Astrocyte of the spinal cord (primary cell): ENCODE measurements around the gene SH3BGRL.

ENCODE experiments used
- DNase-seq: peaks from one replicate; pipeline ENCODE4 v3.0.0; 2011; ENCODE audit warnings: low read depth, low spot score
- H3K4me3 ChIP-seq: 2 replicates; pipeline ENCODE4 v1.5.1; 2011; ENCODE audit warnings: low read depth, mild to moderate bottlenecking, low read length, moderate library complexity
- CTCF ChIP-seq: IDR thresholded peaks from 2 replicates; pipeline ENCODE4 v1.5.1; 2012; ENCODE audit warnings: low read depth, mild to moderate bottlenecking, low read length, inconsistent platforms
- in situ Hi-C: cut with HindIII; loops from 2 replicates; pipeline ENCODE4 v1.10.0; 2017; ENCODE audit warnings: low sequenced_read_pairs

SH3BGRL gene

DNA sequence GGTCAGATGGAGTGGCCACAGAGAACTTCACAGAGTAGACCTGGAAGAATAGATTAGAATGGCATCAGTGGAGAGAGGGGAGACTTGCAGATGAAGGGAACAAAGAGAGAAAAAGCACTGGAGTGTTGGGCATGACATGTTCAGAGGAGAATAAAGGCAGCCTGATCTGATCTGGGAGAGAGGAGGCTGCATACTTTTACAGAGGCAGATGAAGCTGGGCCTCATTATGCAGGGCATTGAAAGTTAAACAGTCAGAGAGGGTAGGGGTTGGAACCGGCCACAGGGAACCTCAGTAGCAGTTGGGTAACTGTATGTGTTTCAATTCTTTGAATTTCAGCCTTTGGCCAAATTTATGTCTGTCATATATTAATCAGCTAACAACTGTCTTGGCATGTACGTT is 61.2 kb downstream of the SH3BGRL start:
- H3K4me3 ChIP-seq: no peak overlapping the region
- in situ Hi-C loops: no loop called here
- TF ChIP-seq CTCF: no peak
- DNase-seq: no peak

GRCh38 chrX:81278616-81279015 is 76.7 kb downstream of the SH3BGRL start:
- H3K4me3 ChIP-seq: no peak overlapping the region
- in situ Hi-C loops: no loop called here
- TF ChIP-seq CTCF: no peak
- no peak for DNase-seq

GRCh38 chrX:81280148-81280547 is 78.2 kb downstream of the SH3BGRL start:
- no peak overlapping the region for H3K4me3 ChIP-seq
- TF ChIP-seq CTCF: no peak
- in situ Hi-C loops: no loop called here
- DNase-seq: no peak

- in situ Hi-C loops: no loop called here
- DNase-seq: no peak
- no peak overlapping the region for H3K4me3 ChIP-seq
- TF ChIP-seq CTCF: no peak
Measured at GRCh38 chrX:81286075-81286474, 84.2 kb downstream of the SH3BGRL start.

DNA sequence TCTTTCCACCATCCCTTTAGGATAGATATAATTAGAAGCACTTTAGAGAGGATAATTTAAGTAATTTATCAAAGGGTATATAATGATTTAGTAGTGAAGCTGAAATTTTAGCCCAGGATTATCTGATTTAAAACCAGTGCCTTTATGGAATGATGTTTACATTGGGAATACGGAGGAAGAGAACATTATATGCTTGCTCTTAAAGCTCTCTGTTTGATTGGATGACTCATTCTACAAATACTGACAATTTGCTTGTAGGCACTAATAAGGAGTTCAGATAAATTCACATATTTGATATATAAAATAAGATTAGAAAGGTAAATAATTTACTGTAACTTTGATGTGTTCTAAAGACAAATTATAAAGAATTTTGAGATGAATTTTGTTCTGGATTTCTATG is 84.7 kb downstream of the SH3BGRL start:
- no peak overlapping the region for H3K4me3 ChIP-seq
- DNase-seq: no peak
- in situ Hi-C loops: no loop called here
- no peak for TF ChIP-seq CTCF

DNA sequence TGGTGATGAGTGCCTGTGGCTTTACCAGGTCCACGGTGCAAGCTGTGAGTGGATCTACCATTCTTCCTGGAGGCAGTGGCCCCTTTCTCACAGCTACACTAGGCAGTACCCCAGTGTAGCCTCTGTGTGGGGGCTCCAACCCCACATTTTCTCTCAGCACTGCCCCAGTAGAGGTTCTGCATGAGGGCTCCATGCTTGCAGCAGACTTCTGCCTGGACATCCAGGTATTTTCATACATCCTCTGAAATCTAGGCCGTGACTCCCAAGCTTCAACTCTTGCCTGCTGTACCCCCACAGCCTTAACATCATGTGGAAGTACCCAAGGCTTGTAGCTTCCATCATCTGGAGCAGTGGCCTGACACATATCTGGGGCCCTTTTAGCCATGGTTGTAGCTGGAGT is 90.1 kb downstream of the SH3BGRL start:
- in situ Hi-C loops: no loop called here
- DNase-seq: no peak
- no peak overlapping the region for H3K4me3 ChIP-seq
- TF ChIP-seq CTCF: no peak

DNA sequence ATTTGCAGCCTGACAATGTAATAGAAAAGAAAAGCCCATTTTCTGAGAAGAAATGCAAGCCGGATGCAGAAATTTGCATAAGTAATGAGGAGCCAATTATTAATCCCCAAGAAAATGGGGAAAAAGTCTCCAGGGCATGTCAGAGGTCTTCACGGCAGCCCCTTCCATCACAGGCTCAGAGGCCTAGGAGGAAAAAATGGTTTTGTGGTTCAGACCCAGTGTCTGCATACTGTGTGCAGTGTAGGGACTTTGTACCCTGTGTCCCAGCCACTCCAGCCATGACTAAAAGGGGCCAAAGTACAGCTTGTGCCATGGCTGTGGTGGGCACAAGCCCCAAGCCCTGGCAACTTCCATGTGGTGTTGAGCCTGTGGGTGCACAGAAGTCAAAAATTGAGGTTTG is 92.2 kb downstream of the SH3BGRL start:
- in situ Hi-C loops: no loop called here
- TF ChIP-seq CTCF: no peak
- H3K4me3 ChIP-seq: no peak overlapping the region
- DNase-seq: no peak
